Measurements from ENCODE around the gene SOCS1. TPM values are rescaled to one million over a fixed set of nuclear protein-coding genes. Genes with fewer than 3 reads are reported as not detected.

Gene SOCS1
- total and polyA plus RNA-seq, 2 experiments from 2014 or later: 84.7 to 104 TPM

GRCh38 chr16:11270602-11271162 is 14.7 kb upstream of the SOCS1 start:
- Histone ChIP-seq H2AFZ (no peak overlapping the region), H3F3A (replicated peaks; ENCODE audit: low read depth) (0 out of 2 replicates have a peak, but pooled peaks cover 3% of the 10 kb centered on the region), H3K4me3 (no peak overlapping the region), H3K79me2 (replicated peaks; ENCODE audit: insufficient read depth) (no peaks in the 10 kb centered on the region), H3K27ac (ENCODE audit: low read depth) (no peak overlapping the region), H3K4me1 (ENCODE audit: insufficient read depth) (no peaks in the 10 kb centered on the region; the same call in 1 of the 2 replicates), H3K27me3 (ENCODE audit: insufficient read depth) (no peaks in the 10 kb centered on the region), H4K20me1 (replicated peaks; ENCODE audit: insufficient read depth) (no peaks in the 10 kb centered on the region), H3K4me2 (no peak overlapping the region), H3K36me3 (ENCODE audit: insufficient read depth) (no peaks in the 10 kb centered on the region), H3K9me2 (ENCODE audit: insufficient read depth) (peaks cover 3% of the 10 kb centered on the region; the same call in 1 of the 2 replicates)
- Mint-ChIP-seq H3K9me3 (no peaks in the 10 kb centered on the region; the same call in 2 of the 3 replicates), H3K4me1 (peaks cover 11% of the 10 kb centered on the region), H3K36me3 (ENCODE audit: low read depth) (no peaks in the 10 kb centered on the region), H3K27me3 (ENCODE audit: insufficient read depth, low read depth, poor library complexity) (peaks cover 12% of the 10 kb centered on the region), H3K4me3 (no peak overlapping the region), H3K27ac (no peak overlapping the region)
- DNase-seq (ENCODE audit: low spot score) (no peak), ATAC-seq (no peak)
- TF ChIP-seq STAT1 (IDR thresholded peaks at IDR 0.05; ENCODE audit: unreplicated experiment) (no peak), EZH2phosphoT487 (IDR thresholded peaks at IDR 0.05; ENCODE audit: unreplicated experiment) (no peak), EZH2 (IDR thresholded peaks at IDR 0.05; ENCODE audit: low read depth, unreplicated experiment) (no peak), NANOG (IDR thresholded peaks at IDR 0.05; ENCODE audit: borderline replicate concordance) (no peak), POLR2AphosphoS5 (IDR thresholded peaks at IDR 0.05; ENCODE audit: low read depth) (no peak), ZNF331 (CRISPR knock-in tag; IDR thresholded peaks at IDR 0.05; ENCODE audit: low read depth) (no peak), ZNF462 (CRISPR knock-in tag; IDR thresholded peaks at IDR 0.05) (no peak), CREB1 (CRISPR knock-in tag; IDR thresholded peaks at IDR 0.05; ENCODE audit: low read depth) (no peak), JUNB (IDR thresholded peaks at IDR 0.05; ENCODE audit: unreplicated experiment) (no peak), ZNF114 (CRISPR knock-in tag; IDR thresholded peaks at IDR 0.05) (no peak)
- TF ChIP-seq, protein P1, sequence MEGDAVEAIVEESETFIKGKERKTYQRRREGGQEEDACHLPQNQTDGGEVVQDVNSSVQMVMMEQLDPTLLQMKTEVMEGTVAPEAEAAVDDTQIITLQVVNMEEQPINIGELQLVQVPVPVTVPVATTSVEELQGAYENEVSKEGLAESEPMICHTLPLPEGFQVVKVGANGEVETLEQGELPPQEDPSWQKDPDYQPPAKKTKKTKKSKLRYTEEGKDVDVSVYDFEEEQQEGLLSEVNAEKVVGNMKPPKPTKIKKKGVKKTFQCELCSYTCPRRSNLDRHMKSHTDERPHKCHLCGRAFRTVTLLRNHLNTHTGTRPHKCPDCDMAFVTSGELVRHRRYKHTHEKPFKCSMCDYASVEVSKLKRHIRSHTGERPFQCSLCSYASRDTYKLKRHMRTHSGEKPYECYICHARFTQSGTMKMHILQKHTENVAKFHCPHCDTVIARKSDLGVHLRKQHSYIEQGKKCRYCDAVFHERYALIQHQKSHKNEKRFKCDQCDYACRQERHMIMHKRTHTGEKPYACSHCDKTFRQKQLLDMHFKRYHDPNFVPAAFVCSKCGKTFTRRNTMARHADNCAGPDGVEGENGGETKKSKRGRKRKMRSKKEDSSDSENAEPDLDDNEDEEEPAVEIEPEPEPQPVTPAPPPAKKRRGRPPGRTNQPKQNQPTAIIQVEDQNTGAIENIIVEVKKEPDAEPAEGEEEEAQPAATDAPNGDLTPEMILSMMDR (conservative IDR thresholded peaks at IDR 0.05; ENCODE audit: low read depth in 2 of 2): no peak
- TF ChIP-seq, protein P2, sequence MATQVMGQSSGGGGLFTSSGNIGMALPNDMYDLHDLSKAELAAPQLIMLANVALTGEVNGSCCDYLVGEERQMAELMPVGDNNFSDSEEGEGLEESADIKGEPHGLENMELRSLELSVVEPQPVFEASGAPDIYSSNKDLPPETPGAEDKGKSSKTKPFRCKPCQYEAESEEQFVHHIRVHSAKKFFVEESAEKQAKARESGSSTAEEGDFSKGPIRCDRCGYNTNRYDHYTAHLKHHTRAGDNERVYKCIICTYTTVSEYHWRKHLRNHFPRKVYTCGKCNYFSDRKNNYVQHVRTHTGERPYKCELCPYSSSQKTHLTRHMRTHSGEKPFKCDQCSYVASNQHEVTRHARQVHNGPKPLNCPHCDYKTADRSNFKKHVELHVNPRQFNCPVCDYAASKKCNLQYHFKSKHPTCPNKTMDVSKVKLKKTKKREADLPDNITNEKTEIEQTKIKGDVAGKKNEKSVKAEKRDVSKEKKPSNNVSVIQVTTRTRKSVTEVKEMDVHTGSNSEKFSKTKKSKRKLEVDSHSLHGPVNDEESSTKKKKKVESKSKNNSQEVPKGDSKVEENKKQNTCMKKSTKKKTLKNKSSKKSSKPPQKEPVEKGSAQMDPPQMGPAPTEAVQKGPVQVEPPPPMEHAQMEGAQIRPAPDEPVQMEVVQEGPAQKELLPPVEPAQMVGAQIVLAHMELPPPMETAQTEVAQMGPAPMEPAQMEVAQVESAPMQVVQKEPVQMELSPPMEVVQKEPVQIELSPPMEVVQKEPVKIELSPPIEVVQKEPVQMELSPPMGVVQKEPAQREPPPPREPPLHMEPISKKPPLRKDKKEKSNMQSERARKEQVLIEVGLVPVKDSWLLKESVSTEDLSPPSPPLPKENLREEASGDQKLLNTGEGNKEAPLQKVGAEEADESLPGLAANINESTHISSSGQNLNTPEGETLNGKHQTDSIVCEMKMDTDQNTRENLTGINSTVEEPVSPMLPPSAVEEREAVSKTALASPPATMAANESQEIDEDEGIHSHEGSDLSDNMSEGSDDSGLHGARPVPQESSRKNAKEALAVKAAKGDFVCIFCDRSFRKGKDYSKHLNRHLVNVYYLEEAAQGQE (IDR thresholded peaks at IDR 0.05; ENCODE audit: unreplicated experiment): no peak
